Stomach (tissue), 4 donors: ENCODE measurements around the gene COPS7B.
"Not testable (repeated sequence)": the region's sequence is repeated elsewhere in the genome, so short reads cannot be mapped to it uniquely, and the experiment has no call there.

Experiments
- EP300 ChIP-seq: sonication (generic); formaldehyde crosslinking; IDR thresholded peaks from one replicate; pipeline ENCODE4 v1.6.1; 2017; ENCODE audit warnings: antibody characterized with exemption
- POLR2A ChIP-seq, 4 donors: fragments of 450-650 bp; IDR thresholded peaks; one replicate each; pipeline ENCODE4 v1.6.1; 2016; ENCODE audit warnings: antibody characterized with exemption in 4 of 4, control low read depth in 2 of 4, mild to moderate bottlenecking in 1 of 4, moderate library complexity in 1 of 4
- POLR2AphosphoS5 ChIP-seq, 3 donors: sonication (generic); formaldehyde crosslinking; IDR thresholded peaks; one replicate each; pipeline ENCODE4 v1.6.1; 2016; ENCODE audit warnings: antibody characterized with exemption in 3 of 3
- TF ChIP-seq, protein P1 (sequence below), 7 experiments: fragments of 450-650 bp in 4 of 7; fragments of 200-600 bp in 3 of 7; sonication (generic) in 3 of 7; IDR thresholded peaks; one replicate each; pipeline ENCODE4 v1.5.1; 2016 to 2019; ENCODE audit warnings: antibody characterized with exemption in 7 of 7, control low read depth in 2 of 7, mild to moderate bottlenecking in 1 of 7

DNA sequence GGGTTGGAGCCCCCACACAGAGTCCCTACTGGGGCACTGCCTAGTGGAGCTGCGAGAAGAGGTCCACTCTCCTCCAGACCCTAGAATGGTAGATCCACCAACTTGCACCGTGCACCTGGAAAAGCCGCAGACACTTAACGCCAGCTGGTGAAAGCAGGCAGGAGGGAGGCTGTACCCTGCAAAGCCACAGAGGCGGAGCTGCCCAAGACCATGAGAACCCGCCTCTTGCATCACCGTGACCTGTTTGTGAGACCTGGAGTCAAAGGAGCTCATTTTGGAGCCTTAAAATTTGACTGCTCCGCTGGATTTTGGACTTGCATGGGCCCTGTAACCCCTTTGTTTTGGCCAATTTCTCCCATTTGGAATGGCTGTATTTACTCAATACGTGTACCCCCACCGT is 37.2 kb upstream of the COPS7B start:
- TF ChIP-seq POLR2A (IDR thresholded peaks at IDR 0.05); POLR2AphosphoS5 (IDR thresholded peaks at IDR 0.05); EP300: not testable (repeated sequence)
- TF ChIP-seq, protein P1, sequence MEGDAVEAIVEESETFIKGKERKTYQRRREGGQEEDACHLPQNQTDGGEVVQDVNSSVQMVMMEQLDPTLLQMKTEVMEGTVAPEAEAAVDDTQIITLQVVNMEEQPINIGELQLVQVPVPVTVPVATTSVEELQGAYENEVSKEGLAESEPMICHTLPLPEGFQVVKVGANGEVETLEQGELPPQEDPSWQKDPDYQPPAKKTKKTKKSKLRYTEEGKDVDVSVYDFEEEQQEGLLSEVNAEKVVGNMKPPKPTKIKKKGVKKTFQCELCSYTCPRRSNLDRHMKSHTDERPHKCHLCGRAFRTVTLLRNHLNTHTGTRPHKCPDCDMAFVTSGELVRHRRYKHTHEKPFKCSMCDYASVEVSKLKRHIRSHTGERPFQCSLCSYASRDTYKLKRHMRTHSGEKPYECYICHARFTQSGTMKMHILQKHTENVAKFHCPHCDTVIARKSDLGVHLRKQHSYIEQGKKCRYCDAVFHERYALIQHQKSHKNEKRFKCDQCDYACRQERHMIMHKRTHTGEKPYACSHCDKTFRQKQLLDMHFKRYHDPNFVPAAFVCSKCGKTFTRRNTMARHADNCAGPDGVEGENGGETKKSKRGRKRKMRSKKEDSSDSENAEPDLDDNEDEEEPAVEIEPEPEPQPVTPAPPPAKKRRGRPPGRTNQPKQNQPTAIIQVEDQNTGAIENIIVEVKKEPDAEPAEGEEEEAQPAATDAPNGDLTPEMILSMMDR (IDR thresholded peaks at IDR 0.05): not testable (repeated sequence)
